ENCODE measurements around the gene FHDC1.

Gene FHDC1

DNA sequence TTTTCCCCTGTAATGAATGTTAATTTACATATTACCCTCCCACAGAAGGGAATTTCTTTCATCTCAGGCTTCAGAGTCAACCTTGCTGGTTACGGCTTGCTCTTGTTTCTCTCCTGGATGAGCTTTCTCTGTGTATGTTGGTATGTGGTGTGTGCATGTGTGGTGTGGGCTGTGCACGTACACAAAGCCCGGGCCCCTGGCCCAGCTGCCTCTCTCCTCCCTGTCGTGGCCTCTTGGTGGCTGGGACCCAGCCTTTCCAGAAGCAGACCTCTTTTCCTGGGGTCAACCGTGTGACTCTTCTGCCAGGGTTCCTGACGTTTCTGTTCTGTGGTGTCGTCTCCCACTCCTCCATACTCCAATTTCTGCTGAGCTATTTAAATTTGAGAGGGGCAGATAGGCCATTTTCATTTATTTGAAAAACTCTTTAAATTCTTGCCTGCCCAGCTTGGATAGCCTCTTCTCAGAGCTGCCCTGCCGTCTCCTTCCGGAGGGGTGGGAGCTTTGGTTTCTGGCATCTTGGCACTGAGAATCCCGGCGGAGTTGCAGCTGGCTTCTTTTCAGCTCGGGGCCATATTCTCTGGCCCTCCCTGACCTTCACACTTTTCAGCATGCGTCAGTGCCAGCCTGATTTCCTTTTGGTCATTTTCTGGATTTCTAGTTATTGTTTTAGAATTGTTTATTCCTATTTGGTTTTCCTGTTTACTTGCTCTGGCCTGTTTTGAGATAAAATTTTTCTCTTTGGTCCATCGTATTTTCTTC lies 25.1 kb downstream of the FHDC1 start:
- no peak for DNase-seq

DNA sequence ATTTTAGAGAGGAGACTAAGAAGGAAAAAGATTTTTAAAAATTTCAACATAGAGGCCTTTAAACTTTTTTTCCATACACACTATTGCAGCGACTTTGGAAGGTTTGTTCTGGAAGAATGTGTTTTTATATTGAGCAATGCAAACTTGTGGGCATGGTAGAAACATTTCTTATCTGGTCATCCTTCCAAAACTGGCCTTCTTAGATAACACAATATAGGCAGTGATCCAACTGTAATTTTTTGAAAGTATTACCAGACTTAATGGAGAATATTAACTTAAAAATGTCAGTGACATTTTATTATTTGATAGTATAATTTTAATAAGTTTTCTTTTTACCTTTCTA lies 25.6 kb downstream of the FHDC1 start:
- DNase-seq = no peak

DNA sequence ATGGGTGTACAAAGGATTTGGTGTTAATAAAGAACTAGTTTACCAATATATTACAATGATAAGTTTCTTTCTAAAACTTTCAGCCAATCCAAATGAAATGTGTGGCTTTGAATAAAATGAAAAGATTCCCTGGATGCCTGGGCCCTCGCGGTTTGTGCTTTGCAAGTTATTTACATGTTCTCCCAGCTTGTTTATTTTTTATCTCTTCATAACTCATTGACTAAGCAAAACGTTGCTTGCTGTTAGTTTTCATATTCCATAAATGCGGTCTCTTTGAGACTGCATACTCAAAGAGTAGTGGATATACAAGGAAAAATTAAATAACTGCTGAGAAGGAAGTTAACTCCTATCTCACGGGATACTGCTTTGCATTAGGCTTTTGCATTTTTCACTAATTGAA lies 26.0 kb downstream of the FHDC1 start:
- no peak for DNase-seq

DNA sequence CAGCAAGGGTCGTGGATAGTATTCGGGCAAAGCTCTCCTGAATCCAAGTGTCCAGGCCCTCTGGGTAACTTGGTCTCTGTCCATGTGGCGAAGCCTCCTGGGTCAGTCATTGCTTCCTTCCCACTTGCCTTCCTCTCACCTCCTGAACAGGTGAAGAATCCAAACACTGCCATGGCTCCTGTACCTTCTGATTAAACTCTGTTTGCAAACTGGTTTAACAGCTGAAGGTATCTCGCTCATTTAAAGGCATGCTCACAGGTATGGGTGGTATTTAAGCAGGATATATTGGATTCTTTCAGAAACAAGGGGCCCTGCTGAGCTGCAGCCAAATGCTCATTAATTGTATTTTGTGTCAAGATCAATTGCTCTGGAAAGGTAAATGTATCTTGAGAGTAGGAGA lies 28.2 kb downstream of the FHDC1 start:
- no peak for DNase-seq

DNA sequence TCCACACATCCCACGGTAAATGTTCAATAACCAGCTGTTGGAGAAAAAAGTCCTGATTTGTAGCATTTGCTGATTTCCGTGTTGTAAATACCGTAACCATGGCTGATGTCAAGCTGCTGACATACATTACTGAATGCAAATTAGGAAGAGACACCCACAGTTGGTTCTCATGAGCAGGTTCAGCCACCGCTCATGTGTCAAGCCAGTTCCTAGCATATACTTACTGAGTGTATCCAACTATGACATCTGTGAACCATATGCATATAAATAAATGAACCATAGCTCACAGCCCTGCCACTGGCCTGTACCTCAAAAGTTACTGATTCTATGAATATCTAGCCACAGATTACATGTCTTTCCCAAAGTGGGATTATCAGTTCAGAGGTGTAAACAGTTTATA lies 29.5 kb downstream of the FHDC1 start:
- no peak for DNase-seq

DNA sequence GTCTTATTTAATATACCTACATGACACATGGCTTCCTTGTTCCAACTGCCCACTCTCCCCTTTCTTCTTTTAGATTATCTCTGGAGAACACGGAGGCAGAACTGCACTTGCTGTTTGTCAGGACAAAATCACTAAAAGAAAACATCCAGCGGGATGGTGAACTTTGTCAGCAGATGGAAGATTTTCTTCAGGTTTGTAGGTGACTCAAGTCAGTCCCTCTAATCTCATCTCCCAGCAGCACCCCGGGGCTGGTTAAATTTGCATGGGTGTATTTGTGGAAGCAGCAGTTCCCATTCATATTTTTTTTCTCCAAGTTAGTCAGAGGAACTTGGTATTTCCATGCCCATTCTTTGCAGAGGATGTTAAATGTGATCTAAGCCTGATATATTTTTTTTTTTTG lies 31.8 kb downstream of the FHDC1 start:
- no peak for DNase-seq

DNA sequence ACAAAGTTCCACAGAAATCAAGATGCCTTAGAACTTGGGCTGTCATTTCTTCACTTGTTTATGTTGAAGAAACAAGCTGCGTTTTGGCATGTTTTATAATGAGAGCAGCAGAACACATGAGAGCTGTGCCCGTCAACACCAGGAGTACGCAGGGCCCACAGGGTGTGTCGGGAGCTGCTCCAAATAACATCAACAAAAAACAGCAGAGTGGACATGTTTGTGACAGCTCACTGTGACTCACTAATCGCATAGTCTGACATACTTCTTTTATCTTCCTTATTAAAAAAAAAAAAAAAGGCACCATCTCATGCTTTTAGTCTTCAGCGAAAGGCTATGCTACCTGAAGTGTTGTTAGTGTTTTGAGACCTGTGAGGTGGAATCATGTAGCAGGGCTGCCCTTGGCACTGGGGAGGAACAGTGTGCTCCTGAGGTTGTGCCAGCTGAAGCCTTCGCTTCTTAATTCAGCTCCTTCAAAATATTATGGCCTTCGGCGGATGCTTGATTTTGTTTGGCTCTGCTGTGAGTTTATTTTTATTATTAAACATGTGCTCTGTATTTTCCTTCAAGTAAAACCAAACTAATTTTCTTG lies 32.8 kb downstream of the FHDC1 start:
- DNase-seq = peak; percentile 18

DNA sequence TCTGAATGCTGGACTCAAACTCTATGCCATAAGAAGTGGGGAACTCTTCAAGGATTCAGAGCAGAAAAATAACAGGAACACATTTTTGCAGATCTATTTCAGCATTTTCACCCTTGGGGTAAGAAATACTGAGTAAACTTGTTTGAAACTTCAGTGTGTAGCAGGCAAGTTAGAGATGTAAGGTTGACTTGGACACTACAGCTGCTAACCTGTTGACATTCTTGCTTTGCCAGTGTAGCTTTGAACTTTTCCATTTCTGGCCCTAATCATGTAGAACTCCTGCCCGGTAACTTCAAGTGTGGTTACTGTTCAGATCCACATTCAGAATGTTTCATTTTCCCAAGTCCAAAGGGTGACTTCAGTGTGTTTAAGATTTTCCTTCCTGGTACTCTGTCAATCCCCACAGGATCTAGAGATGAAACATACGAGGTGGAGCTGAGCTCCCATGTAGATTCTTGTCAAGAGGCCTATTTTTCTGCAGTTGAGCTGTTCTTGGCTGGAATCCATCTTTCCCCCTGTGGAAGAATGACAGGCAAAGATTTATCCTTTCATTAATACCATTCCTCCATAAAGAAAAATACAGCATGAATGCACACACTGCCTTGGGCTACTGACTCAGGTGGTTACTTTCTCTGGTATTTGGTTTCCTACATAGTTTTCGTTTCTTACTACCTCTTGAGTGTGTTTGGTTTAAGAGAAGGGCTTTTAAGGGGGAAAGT lies 34.1 kb downstream of the FHDC1 start:
- DNase-seq = no peak

DNA sequence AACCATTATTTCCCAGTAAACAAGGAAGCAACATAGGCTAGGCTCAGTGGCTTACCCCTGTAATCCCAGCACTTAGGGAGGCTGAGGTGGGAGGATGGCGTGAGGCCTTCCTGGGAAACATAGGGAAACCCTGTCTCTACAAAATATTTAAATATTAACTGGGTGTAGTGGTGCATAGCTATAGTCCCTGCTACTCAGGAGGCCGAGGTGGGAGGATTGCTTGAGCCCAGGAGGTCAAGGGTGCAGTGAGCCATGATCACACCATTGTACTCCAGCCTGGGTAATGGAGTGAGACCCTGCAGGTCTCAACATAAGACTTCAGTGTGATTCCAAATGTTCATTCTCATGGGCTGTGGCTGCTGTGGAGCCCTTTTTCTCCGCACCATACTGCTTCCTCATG lies 34.9 kb downstream of the FHDC1 start:
- no peak for DNase-seq

DNA sequence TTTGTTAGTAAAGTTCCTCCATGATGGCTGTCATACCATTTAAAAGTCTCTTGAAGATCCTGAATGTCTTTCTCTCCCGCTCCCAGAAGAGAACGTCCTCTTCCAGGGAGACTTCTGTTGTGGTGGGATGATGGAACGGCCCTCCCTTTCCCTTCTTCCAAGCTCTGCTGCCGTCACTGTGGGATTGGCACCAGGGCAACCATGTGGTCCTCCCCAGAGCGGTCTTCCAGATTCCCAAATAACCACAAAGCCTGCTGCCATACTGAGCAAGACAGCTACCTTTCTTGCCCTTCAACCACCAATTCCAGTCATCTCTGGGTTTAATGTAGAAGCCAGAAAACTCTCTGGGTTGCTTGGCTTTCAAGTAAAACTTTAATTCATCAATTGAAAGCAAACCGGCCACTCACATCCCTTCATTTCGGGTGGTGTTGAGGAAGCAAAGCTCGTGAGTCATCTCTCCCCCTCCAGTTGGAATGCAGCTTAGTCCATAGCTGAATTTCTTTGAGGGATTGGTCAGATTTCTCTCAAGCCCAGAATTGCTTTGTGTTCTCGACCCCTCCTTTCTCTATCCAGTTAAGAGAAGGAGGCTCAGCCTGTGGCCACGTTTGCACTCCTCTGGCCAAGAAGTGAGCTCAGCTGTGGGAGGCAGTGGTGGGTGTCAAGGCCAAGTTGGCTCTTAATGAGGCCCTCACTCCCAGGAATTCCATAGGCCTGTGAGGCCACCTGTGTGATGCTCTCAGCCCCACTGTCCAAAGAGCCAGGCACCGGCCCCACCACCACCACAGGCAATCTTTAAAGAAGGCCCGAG lies 36.9 kb downstream of the FHDC1 start:
- peak; percentile 35 for DNase-seq

DNA sequence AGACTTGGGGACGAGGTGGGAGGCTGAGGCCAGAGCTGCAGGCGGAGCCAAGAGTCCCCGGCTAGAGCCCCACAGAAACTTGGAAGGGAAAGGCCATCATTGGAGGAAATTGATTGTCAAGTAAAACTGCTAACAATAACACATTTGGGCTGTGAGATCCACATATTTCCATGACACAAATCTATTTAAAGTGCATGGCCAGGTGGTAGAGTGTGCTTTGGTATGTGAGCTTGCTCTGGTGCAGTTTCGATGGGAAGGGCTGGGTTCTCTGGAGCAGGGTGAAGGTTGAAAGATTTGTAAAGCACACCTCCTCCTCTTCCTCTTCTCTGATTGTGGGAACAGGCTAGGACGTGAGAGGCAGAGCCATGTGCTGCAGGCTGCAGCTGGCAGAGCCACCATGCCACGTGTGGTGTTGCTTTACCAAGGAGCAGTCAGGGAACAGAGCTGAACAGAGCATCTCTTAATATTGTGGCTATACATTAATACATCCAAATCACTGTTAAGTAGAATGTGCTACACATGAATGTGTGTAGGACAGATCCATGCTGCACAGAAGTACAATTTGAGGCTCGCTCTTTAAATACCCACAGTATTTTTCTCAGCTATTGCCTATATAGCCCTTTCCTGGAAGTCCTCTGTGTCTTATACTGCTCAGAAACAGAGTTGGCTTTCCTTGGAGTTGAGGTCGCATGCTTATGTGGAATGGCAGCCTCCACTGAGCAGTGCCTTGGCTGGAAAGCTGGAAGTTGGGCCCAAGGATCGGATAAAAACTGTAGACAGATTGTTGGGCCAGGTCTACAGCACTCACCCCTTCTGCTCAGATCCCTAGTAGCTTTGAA lies 37.7 kb downstream of the FHDC1 start:
- no peak for DNase-seq

DNA sequence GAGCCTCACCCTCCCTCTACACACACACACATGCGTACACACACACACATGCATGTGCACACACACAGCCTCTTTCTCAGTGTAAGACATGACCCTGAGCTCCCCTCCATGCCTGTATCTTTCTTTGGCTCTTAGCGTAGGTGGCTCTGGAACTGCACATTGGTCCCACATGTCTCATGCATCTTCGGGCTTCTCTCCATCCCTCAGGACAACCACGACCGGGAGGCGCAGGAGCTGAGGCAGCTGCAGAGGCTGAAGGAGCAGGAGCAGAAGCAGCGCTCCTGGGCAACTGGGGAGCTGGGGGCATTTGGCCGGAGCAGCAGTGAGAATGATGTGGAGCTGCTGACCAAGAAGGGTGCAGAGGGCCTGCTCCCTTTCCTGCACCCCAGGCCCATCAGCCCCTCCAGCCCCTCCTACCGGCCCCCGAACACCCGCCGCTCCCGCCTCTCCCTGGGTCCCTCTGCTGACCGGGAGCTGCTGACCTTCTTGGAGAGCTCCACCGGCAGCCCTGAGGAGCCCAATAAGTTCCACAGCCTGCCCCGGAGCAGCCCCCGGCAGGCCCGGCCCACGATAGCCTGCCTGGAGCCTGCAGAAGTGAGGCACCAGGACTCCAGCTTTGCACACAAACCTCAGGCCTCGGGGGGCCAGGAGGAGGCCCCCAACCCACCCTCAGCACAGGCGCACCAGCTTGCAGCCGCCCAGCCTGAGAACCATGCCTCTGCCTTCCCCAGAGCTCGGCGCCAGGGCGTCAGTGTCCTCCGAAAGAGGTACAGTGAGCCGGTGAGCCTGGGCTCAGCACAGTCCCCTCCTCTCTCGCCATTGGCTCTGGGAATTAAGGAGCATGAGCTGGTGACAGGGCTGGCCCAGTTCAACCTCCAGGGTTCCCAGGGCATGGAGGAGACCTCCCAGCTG lies 38.6 kb downstream of the FHDC1 start:
- DNase-seq = no peak

DNA sequence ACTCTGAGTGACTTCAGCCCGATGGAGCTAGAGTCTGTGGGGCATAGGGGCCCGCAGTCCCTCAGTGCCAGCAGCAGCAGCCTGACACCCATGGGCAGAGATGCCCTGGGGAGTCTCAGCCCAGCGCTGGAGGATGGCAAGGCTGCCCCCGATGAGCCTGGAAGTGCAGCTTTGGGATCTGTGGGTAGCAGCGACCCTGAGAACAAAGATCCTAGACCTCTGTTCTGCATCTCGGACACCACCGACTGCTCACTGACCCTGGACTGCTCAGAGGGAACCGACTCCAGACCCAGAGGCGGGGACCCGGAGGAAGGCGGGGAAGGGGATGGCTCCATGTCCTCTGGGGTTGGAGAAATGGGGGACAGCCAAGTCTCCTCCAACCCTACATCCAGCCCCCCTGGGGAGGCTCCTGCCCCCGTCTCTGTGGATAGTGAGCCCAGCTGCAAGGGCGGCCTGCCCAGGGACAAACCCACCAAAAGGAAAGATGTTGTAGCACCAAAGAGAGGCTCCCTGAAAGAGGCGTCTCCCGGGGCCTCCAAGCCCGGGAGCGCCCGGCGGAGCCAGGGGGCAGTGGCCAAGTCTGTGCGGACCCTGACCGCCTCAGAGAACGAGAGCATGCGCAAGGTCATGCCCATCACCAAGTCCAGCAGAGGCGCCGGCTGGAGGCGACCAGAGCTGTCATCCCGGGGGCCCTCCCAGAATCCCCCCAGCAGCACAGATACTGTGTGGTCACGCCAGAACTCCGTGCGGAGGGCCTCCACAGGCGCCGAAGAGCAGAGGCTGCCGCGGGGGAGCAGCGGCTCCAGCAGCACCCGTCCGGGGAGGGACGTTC lies 39.5 kb downstream of the FHDC1 start:
- DNase-seq = no peak

DNA sequence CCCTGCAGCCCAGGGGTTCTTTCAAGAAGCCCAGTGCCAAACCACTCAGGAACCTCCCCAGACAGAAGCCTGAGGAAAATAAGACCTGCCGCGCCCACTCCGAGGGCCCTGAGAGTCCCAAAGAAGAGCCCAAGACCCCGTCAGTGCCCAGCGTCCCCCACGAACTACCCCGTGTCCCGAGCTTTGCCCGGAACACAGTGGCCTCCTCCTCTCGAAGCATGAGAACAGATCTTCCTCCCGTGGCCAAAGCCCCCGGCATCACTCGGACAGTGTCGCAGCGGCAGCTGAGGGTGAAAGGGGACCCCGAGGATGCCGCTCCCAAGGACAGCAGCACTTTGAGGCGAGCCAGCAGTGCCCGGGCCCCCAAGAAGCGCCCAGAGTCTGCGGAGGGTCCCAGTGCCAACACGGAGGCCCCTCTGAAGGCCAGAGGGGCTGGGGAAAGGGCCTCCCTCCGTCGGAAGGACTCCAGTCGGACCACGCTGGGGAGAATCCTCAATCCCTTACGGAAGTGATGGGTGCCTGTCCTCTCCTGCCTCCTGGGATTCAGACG lies 40.2 kb downstream of the FHDC1 start:
- DNase-seq = no peak

DNA sequence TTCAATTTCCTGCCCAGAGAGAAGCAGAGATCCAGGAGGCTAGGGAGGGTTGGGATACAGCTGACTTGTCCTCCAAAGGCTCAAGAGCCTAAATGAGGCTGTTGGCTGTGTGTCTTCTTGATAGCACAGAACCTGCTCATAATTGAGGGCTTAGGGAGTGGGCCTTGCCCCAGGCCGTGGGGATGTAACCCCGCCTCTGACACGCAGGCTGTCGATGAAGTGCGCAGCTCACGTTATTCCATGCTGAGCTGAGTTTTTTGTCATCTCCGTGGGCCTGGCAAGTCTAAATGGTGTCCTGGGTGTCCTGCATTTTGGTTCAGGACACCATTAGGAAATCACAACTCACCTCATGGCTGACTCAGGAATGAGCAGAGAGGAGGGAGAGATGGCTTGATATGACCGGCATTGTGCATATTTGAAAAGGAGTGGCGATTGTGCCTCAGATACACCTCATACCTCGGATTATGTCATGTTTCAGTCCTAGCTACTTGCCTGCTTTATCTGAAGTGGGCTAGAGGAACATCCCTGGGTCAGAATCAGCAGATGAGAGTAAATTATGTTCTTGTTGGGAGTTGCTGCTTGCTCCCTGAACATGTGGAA lies 43.7 kb downstream of the FHDC1 start:
- no peak for DNase-seq

DNA sequence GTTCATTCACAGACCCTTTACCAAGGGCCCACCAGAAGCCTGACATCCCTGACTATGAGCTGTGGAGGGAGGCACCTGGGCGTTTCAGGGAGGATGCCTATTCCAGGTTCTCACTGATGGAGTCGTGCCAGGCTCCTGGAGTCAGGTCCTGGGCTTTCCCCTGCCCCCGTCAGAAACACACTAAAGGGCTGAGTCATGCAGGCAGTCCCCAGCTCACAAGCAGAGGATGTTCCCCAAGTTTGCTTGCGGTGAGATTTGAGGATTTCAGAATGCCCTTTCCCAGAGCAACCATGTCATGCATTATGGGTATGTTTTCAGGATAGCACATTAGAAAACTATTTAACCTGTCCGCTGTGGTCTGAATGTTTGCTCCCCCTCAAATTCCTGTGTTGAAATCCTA lies 45.2 kb downstream of the FHDC1 start:
- no peak for DNase-seq

DNA sequence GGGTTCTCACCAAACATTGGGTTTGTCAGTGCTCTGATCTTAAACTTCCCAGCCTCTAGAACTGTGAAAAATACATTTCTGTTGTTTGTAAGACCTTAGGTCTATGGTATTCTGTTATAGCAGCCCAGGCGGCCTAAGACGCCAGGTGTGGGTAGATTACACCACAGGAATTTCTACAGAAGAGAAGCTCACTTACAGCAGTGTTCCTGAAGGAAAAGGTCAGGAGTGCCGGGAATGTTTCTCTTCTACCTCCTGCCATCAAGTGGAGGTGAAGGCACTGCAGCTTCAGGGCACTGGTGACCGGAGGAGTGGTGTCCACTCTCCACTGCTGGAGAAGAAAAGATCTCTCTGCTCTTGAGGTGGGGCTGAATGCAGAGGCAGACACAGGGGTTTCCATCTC lies 45.7 kb downstream of the FHDC1 start:
- no peak for DNase-seq

DNA sequence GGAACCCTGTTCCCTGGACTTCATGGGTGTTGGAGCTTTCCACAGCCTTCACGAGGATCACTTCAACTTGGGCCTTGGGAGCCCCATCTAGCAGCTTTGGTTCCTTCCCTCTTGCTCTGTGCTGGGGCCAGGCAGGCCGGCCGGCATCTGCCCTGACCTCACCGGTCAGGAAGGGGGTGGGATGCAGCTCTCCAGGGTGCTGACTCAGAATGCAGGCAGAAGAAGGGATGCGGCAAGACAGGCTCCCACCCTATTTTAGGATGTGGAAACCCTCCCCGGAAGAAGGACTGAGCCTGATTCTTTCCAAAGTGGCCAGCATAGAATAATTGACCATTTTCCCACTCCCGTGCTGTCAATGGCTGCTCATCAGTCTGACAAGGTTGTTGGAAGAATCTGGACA lies 47.1 kb downstream of the FHDC1 start:
- DNase-seq = no peak

DNA sequence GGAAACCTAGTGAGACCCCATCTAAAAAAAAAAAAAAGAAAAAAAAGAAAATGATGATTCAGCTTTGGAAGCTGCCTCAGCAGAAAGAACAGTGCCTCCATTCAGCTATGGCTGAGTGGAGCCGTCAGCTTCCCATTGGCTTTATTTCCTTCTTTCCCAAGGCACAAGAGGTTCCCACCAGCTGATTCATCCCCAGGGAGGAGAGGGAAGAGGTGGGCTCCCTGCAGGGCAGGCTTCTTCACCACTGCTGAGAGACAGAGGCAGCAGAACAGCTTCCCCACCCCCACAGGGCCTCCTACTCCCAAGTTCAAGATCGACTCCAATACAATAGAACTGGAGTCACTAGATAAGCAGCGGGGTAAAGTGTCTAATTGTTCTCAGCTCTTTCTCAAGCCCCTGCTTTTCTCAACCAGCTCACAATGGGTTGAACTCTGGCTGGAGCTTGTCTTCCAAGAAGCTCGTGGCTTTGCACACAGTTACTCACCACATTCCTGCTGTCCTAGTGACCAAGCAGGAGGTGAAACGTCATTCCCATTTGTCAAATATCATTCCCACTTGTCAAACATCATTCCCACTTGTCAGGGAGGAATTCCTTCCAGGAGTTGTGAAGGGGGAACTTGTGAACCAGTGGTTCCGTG lies 47.8 kb downstream of the FHDC1 start:
- peak; percentile 4 for DNase-seq

All from HCEC 1CT (cell line).